WTC11 (cell line): ENCODE data around the gene FAM149B1. TPM values are rescaled to one million over a fixed set of nuclear protein-coding genes. Genes with fewer than 3 reads are reported as not detected.
A peak's percentile ranks its signal among the peaks of the same experiment; 100 is the strongest.

Experiments used
- ATF1 ChIP-seq: sonication (generic); formaldehyde crosslinking; IDR thresholded peaks from 2 replicates; pipeline ENCODE4 v1.8.1; 2023; ENCODE audit warnings: mild to moderate bottlenecking, moderate library complexity, missing genetic modification reagents
- CBFB ChIP-seq: sonication (generic); formaldehyde crosslinking; IDR thresholded peaks from 2 replicates; pipeline ENCODE4 v1.8.1; 2022; ENCODE audit warnings: mild to moderate bottlenecking, low read depth, missing genetic modification reagents
- ELF4 ChIP-seq: sonication (generic); formaldehyde crosslinking; IDR thresholded peaks from 2 replicates; pipeline ENCODE4 v1.8.1; 2022; ENCODE audit warnings: low read depth, mild to moderate bottlenecking, moderate library complexity, missing genetic modification reagents
- ETV6 ChIP-seq: sonication (generic); formaldehyde crosslinking; IDR thresholded peaks from 2 replicates; pipeline ENCODE4 v1.8.1; 2022; ENCODE audit warnings: mild to moderate bottlenecking, missing genetic modification reagents
- FOXJ3 ChIP-seq: sonication (generic); formaldehyde crosslinking; IDR thresholded peaks from 2 replicates; pipeline ENCODE4 v1.9.0; 2021; ENCODE audit warnings: missing genetic modification reagents, mild to moderate bottlenecking, borderline replicate concordance
- FOXP1 ChIP-seq: sonication (generic); formaldehyde crosslinking; IDR thresholded peaks from 2 replicates; pipeline ENCODE4 v1.8.0; 2022; ENCODE audit warnings: missing genetic modification reagents, mild to moderate bottlenecking, moderate library complexity, borderline replicate concordance
- JUN ChIP-seq: sonication (generic); formaldehyde crosslinking; IDR thresholded peaks from 2 replicates; pipeline ENCODE4 v1.8.0; 2023; ENCODE audit warnings: mild to moderate bottlenecking, missing genetic modification reagents
- NFATC4 ChIP-seq: fragments of 250-450 bp; sonication (Bioruptor Pico); IDR thresholded peaks from 2 replicates; pipeline ENCODE4 v1.9.0; 2021; ENCODE audit warnings: mild to moderate bottlenecking
- NFYB ChIP-seq: sonication (generic); formaldehyde crosslinking; conservative IDR thresholded peaks from 2 replicates; pipeline ENCODE4 v1.8.0; 2022; ENCODE audit warnings: low read depth, missing genetic modification reagents
- PRRX2 ChIP-seq: fragments of 250-450 bp; sonication (Bioruptor Pico); IDR thresholded peaks from 2 replicates; pipeline ENCODE4 v1.8.0; 2021; ENCODE audit warnings: mild to moderate bottlenecking
- RELA ChIP-seq: sonication (generic); formaldehyde crosslinking; IDR thresholded peaks from 2 replicates; pipeline ENCODE4 v1.8.1; 2022; ENCODE audit warnings: missing genetic modification reagents, mild to moderate bottlenecking, borderline replicate concordance
- TCF7 ChIP-seq: sonication (generic); formaldehyde crosslinking; IDR thresholded peaks from 2 replicates; pipeline ENCODE4 v1.8.0; 2022; ENCODE audit warnings: mild to moderate bottlenecking, low read depth, missing genetic modification reagents, moderate library complexity
- TEAD1 ChIP-seq: sonication (generic); formaldehyde crosslinking; IDR thresholded peaks from 2 replicates; pipeline ENCODE4 v1.8.0; 2022; ENCODE audit warnings: mild to moderate bottlenecking, missing genetic modification reagents
- TEAD4 ChIP-seq: sonication (generic); formaldehyde crosslinking; IDR thresholded peaks from 2 replicates; pipeline ENCODE4 v1.8.0; 2022; ENCODE audit warnings: mild to moderate bottlenecking, missing genetic modification reagents
- ZNF219 ChIP-seq: sonication (generic); formaldehyde crosslinking; IDR thresholded peaks from 2 replicates; pipeline ENCODE4 v1.8.0; 2023; ENCODE audit warnings: missing genetic modification reagents, mild to moderate bottlenecking, borderline replicate concordance
- ZNF317 ChIP-seq: sonication (generic); formaldehyde crosslinking; IDR thresholded peaks from 2 replicates; pipeline ENCODE4 v1.8.1; 2023; ENCODE audit warnings: low read depth, mild to moderate bottlenecking, moderate library complexity, missing genetic modification reagents, borderline replicate concordance
- total RNA-seq: library from RNA; stranded (reverse); gene quantifications from 3 replicates; pipeline ENCODE4 v1.2.3, GENCODE V29; 2021
- TF ChIP-seq, protein P1 (sequence below): sonication (generic); formaldehyde crosslinking; IDR thresholded peaks from 2 replicates; pipeline ENCODE4 v1.8.0; 2022; ENCODE audit warnings: mild to moderate bottlenecking, missing genetic modification reagents
- TF ChIP-seq, protein P2 (sequence below): sonication (generic); formaldehyde crosslinking; IDR thresholded peaks from 2 replicates; pipeline ENCODE4 v1.8.0; 2023; ENCODE audit warnings: missing genetic modification reagents, mild to moderate bottlenecking, borderline replicate concordance
- TF ChIP-seq, protein P3 (sequence below): sonication (generic); formaldehyde crosslinking; IDR thresholded peaks from 2 replicates; pipeline ENCODE4 v1.8.1; 2022; ENCODE audit warnings: low read depth, mild to moderate bottlenecking, moderate library complexity, missing genetic modification reagents, borderline replicate concordance
- TF ChIP-seq, protein P4 (sequence below): sonication (generic); formaldehyde crosslinking; conservative IDR thresholded peaks from 2 replicates; pipeline ENCODE4 v1.8.1; 2022; ENCODE audit warnings: mild to moderate bottlenecking, missing genetic modification reagents
- TF ChIP-seq, protein P5 (sequence below): sonication (generic); formaldehyde crosslinking; conservative IDR thresholded peaks from 2 replicates; pipeline ENCODE4 v1.8.1; 2023; ENCODE audit warnings: mild to moderate bottlenecking, low read depth, missing genetic modification reagents, moderate library complexity
- TF ChIP-seq, protein P6 (sequence below): fragments of 250-450 bp; sonication (Bioruptor Pico); IDR thresholded peaks from 2 replicates; pipeline ENCODE4 v1.9.0; 2021; ENCODE audit warnings: mild to moderate bottlenecking
- TF ChIP-seq, protein P7 (sequence below): fragments of 250-450 bp; sonication (Bioruptor Pico); IDR thresholded peaks from 2 replicates; pipeline ENCODE4 v1.8.0; 2021; ENCODE audit warnings: mild to moderate bottlenecking
- TF ChIP-seq, protein P8 (sequence below): sonication (generic); formaldehyde crosslinking; IDR thresholded peaks from 2 replicates; pipeline ENCODE4 v1.8.1; 2022; ENCODE audit warnings: mild to moderate bottlenecking, missing genetic modification reagents, moderate library complexity, borderline replicate concordance

FAM149B1 gene
- total RNA-seq, 1 experiment from 2014 or later, result 13.8 TPM

DNA sequence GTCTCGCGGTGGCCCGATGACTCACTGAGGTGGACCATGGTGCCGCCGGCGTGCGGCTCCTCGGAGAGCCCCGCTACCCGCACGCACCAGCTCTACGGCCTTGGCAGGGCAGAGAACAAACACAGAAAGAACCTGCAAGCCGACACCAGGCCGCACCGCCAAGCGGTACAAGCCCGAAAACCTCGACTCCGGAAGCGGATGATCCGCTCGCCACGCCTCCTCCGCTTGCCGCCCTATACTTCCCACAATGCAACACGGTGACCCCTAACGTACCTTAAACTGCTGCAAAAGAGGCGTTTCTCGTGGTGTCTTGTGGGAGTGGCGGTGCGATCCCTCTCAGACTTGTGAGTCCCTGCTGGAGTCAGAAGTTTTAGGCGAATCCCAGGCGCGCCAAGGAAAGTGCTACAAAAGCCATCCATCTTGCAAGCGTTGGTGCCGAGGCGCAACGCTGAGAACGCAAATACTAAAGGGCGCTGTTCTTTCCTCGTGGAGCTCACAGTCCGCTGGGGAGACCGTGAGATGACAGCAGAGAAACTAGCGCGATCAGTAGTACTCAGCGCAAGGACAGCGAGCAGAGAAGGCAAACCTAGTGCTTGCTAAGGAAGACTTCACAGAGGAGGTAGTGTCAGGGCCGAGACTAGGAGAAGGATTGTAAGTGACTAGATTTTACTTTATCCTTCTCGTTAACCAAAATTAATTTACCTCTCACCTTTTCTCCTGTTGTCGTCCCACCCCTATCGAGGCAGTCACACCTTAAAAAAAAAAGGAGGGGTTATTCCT is 84.7 kb downstream of the FAM149B1 start, which contains the start of gene MRPS16 (continued):
- TF ChIP-seq, protein P1, sequence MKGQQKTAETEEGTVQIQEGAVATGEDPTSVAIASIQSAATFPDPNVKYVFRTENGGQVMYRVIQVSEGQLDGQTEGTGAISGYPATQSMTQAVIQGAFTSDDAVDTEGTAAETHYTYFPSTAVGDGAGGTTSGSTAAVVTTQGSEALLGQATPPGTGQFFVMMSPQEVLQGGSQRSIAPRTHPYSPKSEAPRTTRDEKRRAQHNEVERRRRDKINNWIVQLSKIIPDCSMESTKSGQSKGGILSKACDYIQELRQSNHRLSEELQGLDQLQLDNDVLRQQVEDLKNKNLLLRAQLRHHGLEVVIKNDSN, result peak; percentile 58; the same call in 1 of the 2 replicates
- TF ChIP-seq TEAD4 (CRISPR knock-in tag) (no peak), ZNF219 (CRISPR knock-in tag) (no peak), NFYB (no peak), FOXP1 (no peak), TEAD1 (CRISPR knock-in tag) (peak; percentile 90), FOXJ3 (no peak), ELF4 (CRISPR knock-in tag) (no peak), RELA (CRISPR knock-in tag) (no peak; the same call in 1 of the 2 replicates), NFATC4 (CRISPR knock-in tag) (no peak), ATF1 (CRISPR knock-in tag) (no peak), PRRX2 (CRISPR knock-in tag) (no peak), ZNF317 (CRISPR knock-in tag) (no peak), JUN (no peak), ETV6 (CRISPR knock-in tag) (peak; percentile 95), CBFB (CRISPR knock-in tag) (no peak), TCF7 (CRISPR knock-in tag) (no peak)
- TF ChIP-seq, protein P2, sequence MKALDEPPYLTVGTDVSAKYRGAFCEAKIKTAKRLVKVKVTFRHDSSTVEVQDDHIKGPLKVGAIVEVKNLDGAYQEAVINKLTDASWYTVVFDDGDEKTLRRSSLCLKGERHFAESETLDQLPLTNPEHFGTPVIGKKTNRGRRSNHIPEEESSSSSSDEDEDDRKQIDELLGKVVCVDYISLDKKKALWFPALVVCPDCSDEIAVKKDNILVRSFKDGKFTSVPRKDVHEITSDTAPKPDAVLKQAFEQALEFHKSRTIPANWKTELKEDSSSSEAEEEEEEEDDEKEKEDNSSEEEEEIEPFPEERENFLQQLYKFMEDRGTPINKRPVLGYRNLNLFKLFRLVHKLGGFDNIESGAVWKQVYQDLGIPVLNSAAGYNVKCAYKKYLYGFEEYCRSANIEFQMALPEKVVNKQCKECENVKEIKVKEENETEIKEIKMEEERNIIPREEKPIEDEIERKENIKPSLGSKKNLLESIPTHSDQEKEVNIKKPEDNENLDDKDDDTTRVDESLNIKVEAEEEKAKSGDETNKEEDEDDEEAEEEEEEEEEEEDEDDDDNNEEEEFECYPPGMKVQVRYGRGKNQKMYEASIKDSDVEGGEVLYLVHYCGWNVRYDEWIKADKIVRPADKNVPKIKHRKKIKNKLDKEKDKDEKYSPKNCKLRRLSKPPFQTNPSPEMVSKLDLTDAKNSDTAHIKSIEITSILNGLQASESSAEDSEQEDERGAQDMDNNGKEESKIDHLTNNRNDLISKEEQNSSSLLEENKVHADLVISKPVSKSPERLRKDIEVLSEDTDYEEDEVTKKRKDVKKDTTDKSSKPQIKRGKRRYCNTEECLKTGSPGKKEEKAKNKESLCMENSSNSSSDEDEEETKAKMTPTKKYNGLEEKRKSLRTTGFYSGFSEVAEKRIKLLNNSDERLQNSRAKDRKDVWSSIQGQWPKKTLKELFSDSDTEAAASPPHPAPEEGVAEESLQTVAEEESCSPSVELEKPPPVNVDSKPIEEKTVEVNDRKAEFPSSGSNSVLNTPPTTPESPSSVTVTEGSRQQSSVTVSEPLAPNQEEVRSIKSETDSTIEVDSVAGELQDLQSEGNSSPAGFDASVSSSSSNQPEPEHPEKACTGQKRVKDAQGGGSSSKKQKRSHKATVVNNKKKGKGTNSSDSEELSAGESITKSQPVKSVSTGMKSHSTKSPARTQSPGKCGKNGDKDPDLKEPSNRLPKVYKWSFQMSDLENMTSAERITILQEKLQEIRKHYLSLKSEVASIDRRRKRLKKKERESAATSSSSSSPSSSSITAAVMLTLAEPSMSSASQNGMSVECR, result peak; percentile 90; the same call in 1 of the 2 replicates
- TF ChIP-seq, protein P3, sequence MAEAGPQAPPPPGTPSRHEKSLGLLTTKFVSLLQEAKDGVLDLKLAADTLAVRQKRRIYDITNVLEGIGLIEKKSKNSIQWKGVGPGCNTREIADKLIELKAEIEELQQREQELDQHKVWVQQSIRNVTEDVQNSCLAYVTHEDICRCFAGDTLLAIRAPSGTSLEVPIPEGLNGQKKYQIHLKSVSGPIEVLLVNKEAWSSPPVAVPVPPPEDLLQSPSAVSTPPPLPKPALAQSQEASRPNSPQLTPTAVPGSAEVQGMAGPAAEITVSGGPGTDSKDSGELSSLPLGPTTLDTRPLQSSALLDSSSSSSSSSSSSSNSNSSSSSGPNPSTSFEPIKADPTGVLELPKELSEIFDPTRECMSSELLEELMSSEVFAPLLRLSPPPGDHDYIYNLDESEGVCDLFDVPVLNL (CRISPR knock-in tag), result no peak
- TF ChIP-seq, protein P4, sequence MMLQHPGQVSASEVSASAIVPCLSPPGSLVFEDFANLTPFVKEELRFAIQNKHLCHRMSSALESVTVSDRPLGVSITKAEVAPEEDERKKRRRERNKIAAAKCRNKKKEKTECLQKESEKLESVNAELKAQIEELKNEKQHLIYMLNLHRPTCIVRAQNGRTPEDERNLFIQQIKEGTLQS (CRISPR knock-in tag), result no peak
- TF ChIP-seq, protein P5, sequence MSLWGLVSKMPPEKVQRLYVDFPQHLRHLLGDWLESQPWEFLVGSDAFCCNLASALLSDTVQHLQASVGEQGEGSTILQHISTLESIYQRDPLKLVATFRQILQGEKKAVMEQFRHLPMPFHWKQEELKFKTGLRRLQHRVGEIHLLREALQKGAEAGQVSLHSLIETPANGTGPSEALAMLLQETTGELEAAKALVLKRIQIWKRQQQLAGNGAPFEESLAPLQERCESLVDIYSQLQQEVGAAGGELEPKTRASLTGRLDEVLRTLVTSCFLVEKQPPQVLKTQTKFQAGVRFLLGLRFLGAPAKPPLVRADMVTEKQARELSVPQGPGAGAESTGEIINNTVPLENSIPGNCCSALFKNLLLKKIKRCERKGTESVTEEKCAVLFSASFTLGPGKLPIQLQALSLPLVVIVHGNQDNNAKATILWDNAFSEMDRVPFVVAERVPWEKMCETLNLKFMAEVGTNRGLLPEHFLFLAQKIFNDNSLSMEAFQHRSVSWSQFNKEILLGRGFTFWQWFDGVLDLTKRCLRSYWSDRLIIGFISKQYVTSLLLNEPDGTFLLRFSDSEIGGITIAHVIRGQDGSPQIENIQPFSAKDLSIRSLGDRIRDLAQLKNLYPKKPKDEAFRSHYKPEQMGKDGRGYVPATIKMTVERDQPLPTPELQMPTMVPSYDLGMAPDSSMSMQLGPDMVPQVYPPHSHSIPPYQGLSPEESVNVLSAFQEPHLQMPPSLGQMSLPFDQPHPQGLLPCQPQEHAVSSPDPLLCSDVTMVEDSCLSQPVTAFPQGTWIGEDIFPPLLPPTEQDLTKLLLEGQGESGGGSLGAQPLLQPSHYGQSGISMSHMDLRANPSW, result no peak
- TF ChIP-seq, protein P6, sequence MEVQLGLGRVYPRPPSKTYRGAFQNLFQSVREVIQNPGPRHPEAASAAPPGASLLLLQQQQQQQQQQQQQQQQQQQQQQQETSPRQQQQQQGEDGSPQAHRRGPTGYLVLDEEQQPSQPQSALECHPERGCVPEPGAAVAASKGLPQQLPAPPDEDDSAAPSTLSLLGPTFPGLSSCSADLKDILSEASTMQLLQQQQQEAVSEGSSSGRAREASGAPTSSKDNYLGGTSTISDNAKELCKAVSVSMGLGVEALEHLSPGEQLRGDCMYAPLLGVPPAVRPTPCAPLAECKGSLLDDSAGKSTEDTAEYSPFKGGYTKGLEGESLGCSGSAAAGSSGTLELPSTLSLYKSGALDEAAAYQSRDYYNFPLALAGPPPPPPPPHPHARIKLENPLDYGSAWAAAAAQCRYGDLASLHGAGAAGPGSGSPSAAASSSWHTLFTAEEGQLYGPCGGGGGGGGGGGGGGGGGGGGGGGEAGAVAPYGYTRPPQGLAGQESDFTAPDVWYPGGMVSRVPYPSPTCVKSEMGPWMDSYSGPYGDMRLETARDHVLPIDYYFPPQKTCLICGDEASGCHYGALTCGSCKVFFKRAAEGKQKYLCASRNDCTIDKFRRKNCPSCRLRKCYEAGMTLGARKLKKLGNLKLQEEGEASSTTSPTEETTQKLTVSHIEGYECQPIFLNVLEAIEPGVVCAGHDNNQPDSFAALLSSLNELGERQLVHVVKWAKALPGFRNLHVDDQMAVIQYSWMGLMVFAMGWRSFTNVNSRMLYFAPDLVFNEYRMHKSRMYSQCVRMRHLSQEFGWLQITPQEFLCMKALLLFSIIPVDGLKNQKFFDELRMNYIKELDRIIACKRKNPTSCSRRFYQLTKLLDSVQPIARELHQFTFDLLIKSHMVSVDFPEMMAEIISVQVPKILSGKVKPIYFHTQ (CRISPR knock-in tag), result no peak
- TF ChIP-seq, protein P7, sequence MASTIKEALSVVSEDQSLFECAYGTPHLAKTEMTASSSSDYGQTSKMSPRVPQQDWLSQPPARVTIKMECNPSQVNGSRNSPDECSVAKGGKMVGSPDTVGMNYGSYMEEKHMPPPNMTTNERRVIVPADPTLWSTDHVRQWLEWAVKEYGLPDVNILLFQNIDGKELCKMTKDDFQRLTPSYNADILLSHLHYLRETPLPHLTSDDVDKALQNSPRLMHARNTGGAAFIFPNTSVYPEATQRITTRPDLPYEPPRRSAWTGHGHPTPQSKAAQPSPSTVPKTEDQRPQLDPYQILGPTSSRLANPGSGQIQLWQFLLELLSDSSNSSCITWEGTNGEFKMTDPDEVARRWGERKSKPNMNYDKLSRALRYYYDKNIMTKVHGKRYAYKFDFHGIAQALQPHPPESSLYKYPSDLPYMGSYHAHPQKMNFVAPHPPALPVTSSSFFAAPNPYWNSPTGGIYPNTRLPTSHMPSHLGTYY (CRISPR knock-in tag), result no peak
- TF ChIP-seq, protein P8, sequence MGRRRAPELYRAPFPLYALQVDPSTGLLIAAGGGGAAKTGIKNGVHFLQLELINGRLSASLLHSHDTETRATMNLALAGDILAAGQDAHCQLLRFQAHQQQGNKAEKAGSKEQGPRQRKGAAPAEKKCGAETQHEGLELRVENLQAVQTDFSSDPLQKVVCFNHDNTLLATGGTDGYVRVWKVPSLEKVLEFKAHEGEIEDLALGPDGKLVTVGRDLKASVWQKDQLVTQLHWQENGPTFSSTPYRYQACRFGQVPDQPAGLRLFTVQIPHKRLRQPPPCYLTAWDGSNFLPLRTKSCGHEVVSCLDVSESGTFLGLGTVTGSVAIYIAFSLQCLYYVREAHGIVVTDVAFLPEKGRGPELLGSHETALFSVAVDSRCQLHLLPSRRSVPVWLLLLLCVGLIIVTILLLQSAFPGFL, result no peak
